SK-MEL-5 (cell line): ENCODE data around the gene ADAM12. TPM values are rescaled to one million over a fixed set of nuclear protein-coding genes. Genes with fewer than 3 reads are reported as not detected.
"Not testable (repeated sequence)": the region's sequence is repeated elsewhere in the genome, so short reads cannot be mapped to it uniquely, and the experiment has no call there.

ENCODE experiments used
- DNase-seq: peaks from one replicate; pipeline ENCODE4 v3.0.0-alpha.2; 2016; ENCODE audit warnings: low read depth, low spot score
- in situ Hi-C: cut with HindIII; loops from 2 replicates; pipeline ENCODE4 v1.10.0; 2016; ENCODE audit warnings: low sequenced_read_pairs, high pct_unique_total_duplicates, low pct_unique_long_range_greater_than_20kb
- total RNA-seq: library from RNA; depleted of rRNA; stranded (reverse); fragments of >200 nt; shearing (Covaris generic); gene quantifications from 2 replicates; pipeline ENCODE4 v1.2.3, GENCODE V29; 2014

The ADAM12 gene
- total RNA-seq, 1 experiment from 2014 or later: 0.87 TPM

DNA sequence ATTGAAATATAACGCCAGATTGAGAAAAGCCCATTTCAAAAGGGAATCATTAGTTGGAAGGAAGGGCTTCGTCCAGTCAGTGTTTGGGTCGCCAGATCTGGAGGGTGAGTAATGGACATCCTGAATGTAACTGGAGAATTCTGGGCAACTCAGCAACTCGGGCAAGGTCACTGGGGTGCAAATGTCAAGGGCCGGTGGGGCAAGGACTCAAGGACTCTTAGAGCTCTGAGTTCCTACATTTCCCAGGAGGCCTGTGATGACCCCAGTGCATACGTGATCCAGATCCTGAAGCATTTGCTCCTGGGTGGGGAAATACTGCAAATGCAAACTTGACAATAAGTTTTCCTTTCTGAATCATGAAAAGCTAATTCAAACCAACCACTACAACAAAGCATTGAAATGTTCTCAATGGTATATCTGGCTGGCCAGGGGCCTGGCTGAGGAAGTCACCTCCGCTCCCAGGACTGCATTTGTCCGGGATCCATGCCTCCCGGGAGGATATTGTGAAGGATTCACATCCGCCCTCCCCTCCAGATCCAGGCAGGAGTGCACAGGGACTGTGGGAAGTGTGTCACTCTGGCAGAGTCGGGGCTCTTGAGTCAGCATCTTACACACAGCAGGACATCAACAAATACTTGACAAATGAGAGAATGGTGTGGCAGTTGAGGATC is 327.9 kb downstream of the ADAM12 start:
- in situ Hi-C loops: no loop called here
- DNase-seq: no peak

GRCh38 chr10:126059076-126059826 is 329.0 kb downstream of the ADAM12 start:
- DNase-seq: no peak
- in situ Hi-C loops: no loop called here

- in situ Hi-C loops: no loop called here
- DNase-seq: no peak
Observed at GRCh38 chr10:126058507-126058906, 329.8 kb downstream of the ADAM12 start.

- in situ Hi-C loops: no loop called here
- DNase-seq: no peak
Observed at GRCh38 chr10:126058104-126058503, 330.2 kb downstream of the ADAM12 start.

- in situ Hi-C loops: no loop called here
Observed at GRCh38 chr10:126057494-126057893, 330.8 kb downstream of the ADAM12 start.

DNA sequence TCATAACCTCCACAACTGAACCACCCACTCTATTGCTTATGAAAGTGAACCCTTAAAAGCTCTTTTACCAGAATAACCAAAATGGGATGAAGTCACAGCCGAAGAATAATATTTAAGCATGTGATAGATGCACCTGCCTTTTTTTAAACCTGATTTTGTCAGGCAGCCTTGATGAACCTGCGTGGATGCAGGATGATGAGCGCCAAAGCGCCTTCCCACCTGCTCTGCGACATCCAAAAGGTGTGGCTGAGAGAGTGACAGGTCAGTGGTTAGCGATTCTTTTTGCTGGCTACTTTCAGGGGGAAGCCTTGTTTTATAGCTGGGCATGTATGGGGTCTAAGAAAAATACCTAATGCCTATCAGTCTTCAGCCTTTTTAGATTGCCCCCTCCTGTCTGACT is 334.1 kb downstream of the ADAM12 start:
- in situ Hi-C loops: no loop called here
- DNase-seq: no peak

More at GRCh38 chr10:126057494-126057893, 330.8 kb downstream of the ADAM12 start:
- DNase-seq: no peak

GRCh38 chr10:126052171-126052570 is 336.1 kb downstream of the ADAM12 start:
- in situ Hi-C loops: no loop called here

DNA sequence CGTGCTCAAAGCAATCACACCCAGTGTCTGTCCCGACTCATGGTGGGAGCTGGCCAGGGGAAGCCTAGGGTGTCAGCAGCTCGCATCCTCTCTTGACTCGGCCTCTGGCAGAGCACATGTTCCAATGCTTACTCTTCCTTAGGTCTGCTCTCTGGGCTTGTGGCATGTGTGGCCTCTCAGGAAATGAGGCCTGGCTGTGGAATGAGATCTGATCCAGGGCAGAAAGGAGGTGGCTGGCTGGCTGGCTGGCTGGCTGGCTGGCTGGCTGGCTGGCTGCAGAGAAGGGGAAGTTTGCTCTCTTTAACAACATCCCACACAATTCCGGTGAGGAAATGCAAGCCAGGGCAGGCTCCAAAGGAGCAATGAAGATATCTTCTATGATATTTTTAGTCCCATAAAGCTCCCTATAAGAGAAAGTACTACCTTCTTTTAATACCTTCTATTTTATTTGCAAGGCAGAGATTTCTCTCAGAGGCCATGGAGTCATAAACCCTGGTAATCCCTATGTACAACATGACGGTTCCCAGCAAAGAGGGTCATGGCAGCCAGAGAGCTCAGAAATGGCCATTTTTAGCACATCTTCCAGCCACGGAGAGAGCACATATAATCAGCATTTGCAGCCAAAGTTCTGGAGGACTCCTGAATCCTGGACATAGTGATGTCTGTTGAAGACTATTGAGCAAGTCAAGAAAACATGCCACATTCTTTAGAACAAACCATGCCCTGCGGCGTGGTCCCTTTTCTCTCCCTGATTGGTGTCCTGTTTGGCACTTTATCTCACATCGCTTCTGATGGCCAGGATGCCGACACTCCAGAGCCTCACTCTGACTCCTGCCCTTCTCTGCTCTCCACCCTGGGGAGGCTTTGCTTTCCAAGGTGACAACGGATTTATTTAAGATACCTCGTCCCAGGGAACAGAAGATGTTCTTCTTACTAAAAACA is 338.2 kb downstream of the ADAM12 start:
- DNase-seq: no peak
- in situ Hi-C loops: no loop called here

More at GRCh38 chr10:126052171-126052570, 336.1 kb downstream of the ADAM12 start:
- no peak for DNase-seq

DNA sequence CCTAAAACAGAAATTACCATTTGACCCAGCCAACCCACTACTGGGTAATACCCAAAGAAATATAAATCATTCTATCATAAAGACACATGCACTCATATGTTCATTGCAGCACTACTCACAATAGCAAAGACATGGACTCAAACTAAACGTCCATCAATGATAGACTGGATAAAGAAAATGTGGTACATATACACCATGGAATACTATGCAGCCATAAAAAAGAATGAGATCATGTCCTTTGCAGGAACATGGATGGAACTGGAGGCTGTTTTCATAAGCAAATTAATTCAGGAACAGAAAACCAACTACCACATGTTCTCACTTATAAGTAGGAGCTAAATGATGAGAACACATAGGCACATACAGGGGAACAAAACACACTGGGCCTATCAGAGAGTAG is 340.5 kb downstream of the ADAM12 start:
- DNase-seq, in situ Hi-C loops: not testable (repeated sequence)

DNA sequence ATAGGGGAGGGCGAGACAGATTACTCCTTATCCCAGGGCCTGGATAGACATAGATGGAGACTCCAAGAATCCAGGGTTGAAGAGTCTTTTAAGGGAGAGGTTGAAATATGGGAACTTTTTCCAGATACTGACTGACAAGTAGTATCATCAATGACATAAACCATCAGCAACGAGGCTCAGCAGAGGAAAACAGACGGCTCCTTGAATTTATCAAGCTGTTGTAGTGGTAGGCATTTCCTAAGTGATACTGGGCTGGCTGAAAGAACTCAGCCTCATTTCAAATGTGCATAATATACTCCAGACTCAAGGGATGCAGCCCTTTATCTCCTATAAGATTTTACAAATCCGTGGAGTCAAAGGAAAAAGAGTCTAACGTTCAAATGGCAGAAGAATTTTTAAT is 341.4 kb downstream of the ADAM12 start:
- in situ Hi-C loops: no loop called here
- DNase-seq: no peak

- in situ Hi-C loops: no loop called here
- DNase-seq: no peak
Observed at GRCh38 chr10:126045861-126046260, 342.4 kb downstream of the ADAM12 start.

- no peak for DNase-seq
- in situ Hi-C loops: no loop called here
Observed at GRCh38 chr10:126043389-126043788, 344.9 kb downstream of the ADAM12 start.

GRCh38 chr10:126042906-126043305 is 345.4 kb downstream of the ADAM12 start:
- DNase-seq: no peak
- in situ Hi-C loops: no loop called here

DNA sequence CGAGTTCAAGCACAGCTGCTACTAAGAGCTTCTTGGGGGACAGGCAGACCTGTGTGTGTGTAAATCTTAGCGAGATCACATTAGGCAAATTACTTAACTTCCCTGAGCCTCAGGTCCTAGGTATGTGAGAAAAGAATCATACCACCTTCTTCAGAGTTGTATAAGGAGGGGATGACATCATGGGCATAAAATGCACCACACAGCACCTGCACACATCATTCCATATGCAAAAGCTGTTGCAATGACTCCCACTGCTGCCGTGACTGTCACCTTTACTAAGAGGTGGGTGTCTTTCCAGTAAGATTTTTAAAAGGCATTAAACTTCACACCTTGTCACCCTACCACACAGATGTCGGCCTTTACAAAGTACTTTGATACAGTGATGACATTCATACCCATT is 345.9 kb downstream of the ADAM12 start:
- no peak for DNase-seq
- in situ Hi-C loops: no loop called here

- in situ Hi-C loops: no loop called here
- DNase-seq: peak; percentile 32
Observed at GRCh38 chr10:126041804-126042231, 346.5 kb downstream of the ADAM12 start.

DNA sequence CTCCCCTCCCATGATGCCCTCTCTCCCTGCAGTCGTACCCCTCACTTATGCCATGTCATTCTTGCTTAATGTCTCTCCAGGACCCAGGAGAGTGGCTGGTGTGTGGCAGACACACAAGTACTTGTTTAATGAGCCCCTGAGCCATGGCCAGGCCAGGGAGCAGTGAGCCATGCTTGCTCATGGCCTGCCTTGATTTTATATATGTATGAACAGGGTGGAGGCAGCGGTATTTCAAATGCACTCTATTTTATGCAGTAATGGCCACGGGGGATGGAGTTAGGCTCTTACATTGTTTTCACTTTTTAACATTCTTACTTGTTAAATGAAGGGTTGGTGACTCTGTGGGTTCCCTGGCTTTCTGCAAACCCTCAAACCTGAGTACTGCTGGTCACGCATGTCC is 347.2 kb downstream of the ADAM12 start:
- in situ Hi-C loops: no loop called here
- DNase-seq: no peak

GRCh38 chr10:126037946-126038345 is 350.3 kb downstream of the ADAM12 start:
- in situ Hi-C loops: no loop called here

DNA sequence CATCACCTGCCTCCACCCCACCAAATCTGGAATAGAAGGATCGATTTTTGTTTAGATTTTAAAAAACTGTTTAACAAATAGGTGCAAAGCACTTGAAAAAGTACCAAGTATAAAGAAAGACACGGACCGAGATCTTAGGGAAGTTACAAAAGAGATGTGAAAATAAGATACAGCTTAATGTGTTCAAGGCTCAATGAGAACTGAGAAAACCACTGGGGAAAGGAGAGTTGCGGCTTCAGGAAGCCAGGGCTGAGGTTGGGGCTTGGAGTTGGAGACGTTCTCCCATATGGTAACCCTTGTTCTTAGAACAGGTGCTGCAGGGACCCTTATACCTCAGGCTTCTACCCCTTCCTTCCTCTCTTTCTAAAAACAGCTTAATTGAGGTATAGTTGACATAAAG is 351.8 kb downstream of the ADAM12 start:
- in situ Hi-C loops: no loop called here
- DNase-seq: no peak

More at GRCh38 chr10:126037946-126038345, 350.3 kb downstream of the ADAM12 start:
- DNase-seq: no peak
